ENCODE results near the gene CD69. TPM values are rescaled to one million over a fixed set of nuclear protein-coding genes. Genes with fewer than 3 reads are reported as not detected.

The CD69 gene
- total RNA-seq, 4 donors from 2014 or later, result 0.41 to 0.72 (median 0.51) TPM; not detected in 1

- TF ChIP-seq POLR2A (IDR thresholded peaks at IDR 0.05), result no peak
- TF ChIP-seq CTCF (IDR thresholded peaks at IDR 0.05 in 4 of 5, conservative IDR thresholded peaks at IDR 0.05 in 1 of 5), result no peak
- Histone ChIP-seq H3K27ac (no peak overlapping the region), H3K36me3 (no peaks in the 10 kb centered on the region), H3K4me3 (no peak overlapping the region), H3K9me3 (no peaks in the 10 kb centered on the region), H3K27me3 (no peaks in the 10 kb centered on the region), H3K4me1 (no peaks in the 10 kb centered on the region)
- in situ Hi-C loops (cut with MboI; ENCODE audit: low sequenced_read_pairs in 4 of 4), result no loop called here
- intact Hi-C loops (cut with DNase I; ENCODE audit: low total_unique reads), result no loop called here
- ATAC-seq (no peak), DNase-seq (no peak)
Measured at GRCh38 chr12:9793779-9794395, 33.2 kb upstream of the CD69 start.

- Histone ChIP-seq H3K27ac (no peak overlapping the region), H3K9me3 (no peaks in the 10 kb centered on the region), H3K4me3 (no peak overlapping the region), H3K36me3 (no peaks in the 10 kb centered on the region), H3K4me1 (no peaks in the 10 kb centered on the region), H3K27me3 (no peaks in the 10 kb centered on the region)
- intact Hi-C loops (cut with DNase I; ENCODE audit: low total_unique reads), result no loop called here
- no peak for TF ChIP-seq CTCF (IDR thresholded peaks at IDR 0.05 in 4 of 5, conservative IDR thresholded peaks at IDR 0.05 in 1 of 5)
- no peak for TF ChIP-seq POLR2A (IDR thresholded peaks at IDR 0.05)
- in situ Hi-C loops (cut with MboI; ENCODE audit: low sequenced_read_pairs in 4 of 4), result no loop called here
- no peak for DNase-seq
- ATAC-seq, result no peak
Measured at GRCh38 chr12:9792961-9793617, 32.4 kb upstream of the CD69 start.

GRCh38 chr12:9792185-9792900 lies 31.6 kb upstream of the CD69 start:
- no peaks in the 10 kb centered on the region for H3K9me3 ChIP-seq
- DNase-seq, result no peak
- no peaks in the 10 kb centered on the region for H3K4me1 ChIP-seq
- H3K4me3 ChIP-seq, result no peak overlapping the region
- no peak overlapping the region for H3K27ac ChIP-seq
- TF ChIP-seq POLR2A (IDR thresholded peaks at IDR 0.05) (no peak), CTCF (IDR thresholded peaks at IDR 0.05 in 4 of 5, conservative IDR thresholded peaks at IDR 0.05 in 1 of 5) (no peak)
- no peak for ATAC-seq
- intact Hi-C loops (cut with DNase I; ENCODE audit: low total_unique reads), result no loop called here
- H3K27me3 ChIP-seq, result no peaks in the 10 kb centered on the region
- in situ Hi-C loops (cut with MboI; ENCODE audit: low sequenced_read_pairs in 4 of 4), result no loop called here
- no peaks in the 10 kb centered on the region for H3K36me3 ChIP-seq

- Histone ChIP-seq H3K4me1 (no peaks in the 10 kb centered on the region), H3K27me3 (no peaks in the 10 kb centered on the region), H3K4me3 (no peak overlapping the region), H3K36me3 (no peaks in the 10 kb centered on the region), H3K27ac (no peak overlapping the region), H3K9me3 (no peaks in the 10 kb centered on the region)
- ATAC-seq (no peak), DNase-seq (no peak)
- TF ChIP-seq CTCF (IDR thresholded peaks at IDR 0.05 in 4 of 5, conservative IDR thresholded peaks at IDR 0.05 in 1 of 5) (no peak), POLR2A (IDR thresholded peaks at IDR 0.05) (no peak)
- intact Hi-C loops (cut with DNase I; ENCODE audit: low total_unique reads) (no loop called here), in situ Hi-C loops (cut with MboI; ENCODE audit: low sequenced_read_pairs in 4 of 4) (no loop called here)
Measured at GRCh38 chr12:9786726-9787717, 26.3 kb upstream of the CD69 start.

All from gastrocnemius medialis (tissue), 4 donors.